Measurements from ENCODE around the gene KRTAP10-3.
"Not testable (repeated sequence)": the region's sequence is repeated elsewhere in the genome, so short reads cannot be mapped to it uniquely, and the experiment has no call there.

Gene KRTAP10-3

GRCh38 chr21:44589586-44590305 is 31.2 kb upstream of the KRTAP10-3 start:
- no peak for DNase-seq

- no peak for DNase-seq
Observed at GRCh38 chr21:44589094-44589493, 30.5 kb upstream of the KRTAP10-3 start.

GRCh38 chr21:44585892-44586291 is 27.3 kb upstream of the KRTAP10-3 start:
- no peak for DNase-seq

GRCh38 chr21:44583800-44584147 is 25.2 kb upstream of the KRTAP10-3 start:
- peak; percentile 7 for DNase-seq

GRCh38 chr21:44583089-44583799 is 24.6 kb upstream of the KRTAP10-3 start:
- DNase-seq: no peak

GRCh38 chr21:44582055-44582454 is 23.5 kb upstream of the KRTAP10-3 start:
- DNase-seq: no peak

- no peak for DNase-seq
Observed at GRCh38 chr21:44581158-44581557, 22.6 kb upstream of the KRTAP10-3 start.

- DNase-seq: not testable (repeated sequence)
Observed at GRCh38 chr21:44580231-44580821, 21.7 kb upstream of the KRTAP10-3 start, which contains the start of gene KRTAP10-5. TSS of gene KRTAP10-5 (minus strand) at chr21:44580604. CDS start at chr21:44580578, 26 bp downstream.

GRCh38 chr21:44579833-44580144 is 21.2 kb upstream of the KRTAP10-3 start:
- no peak for DNase-seq

GRCh38 chr21:44579056-44579832 is 20.6 kb upstream of the KRTAP10-3 start:
- DNase-seq: no peak

- no peak for DNase-seq
Observed at GRCh38 chr21:44578371-44579055, 19.9 kb upstream of the KRTAP10-3 start.

- DNase-seq: no peak
Observed at GRCh38 chr21:44576025-44576420, 17.4 kb upstream of the KRTAP10-3 start.

- no peak for DNase-seq
Observed at GRCh38 chr21:44575307-44576024, 16.9 kb upstream of the KRTAP10-3 start.

- DNase-seq: no peak
Observed at GRCh38 chr21:44574457-44575306, 16.1 kb upstream of the KRTAP10-3 start.

GRCh38 chr21:44573630-44574456 is 15.2 kb upstream of the KRTAP10-3 start, which contains the start of gene KRTAP10-4:
TSS of gene KRTAP10-4 (plus strand) at chr21:44573729. CDS start at chr21:44573759, 30 bp downstream.
- DNase-seq: not testable (repeated sequence)

- no peak for DNase-seq
Observed at GRCh38 chr21:44572959-44573583, 14.5 kb upstream of the KRTAP10-3 start.

GRCh38 chr21:44571844-44572782 is 13.5 kb upstream of the KRTAP10-3 start:
- DNase-seq: no peak

GRCh38 chr21:44571296-44571695 is 12.7 kb upstream of the KRTAP10-3 start:
- no peak for DNase-seq

Measured in stimulated activated CD4-positive, alpha-beta T cell treated with anti-CD3 and anti-CD28 coated beads, Interleukin-12 subunit alpha, Interleukin-12 subunit beta, amount 100 ng/mL, for 4 hours (primary cell).